RWPE2 (cell line): Measurements from ENCODE around the gene COX7B2.

ENCODE experiments used
- ATAC-seq: fragments of 200-7000 bp; cut with Tn5 transposase; 3 replicates; pipeline ENCODE4 v1.9.1; 2021; ENCODE audit warnings: low read depth
- DNase-seq: peaks from one replicate; pipeline ENCODE4 v3.0.0-alpha.2; 2020; ENCODE audit warnings: low spot score
- H3K27ac ChIP-seq: fragments of 450-650 bp; 2 replicates; pipeline ENCODE4 v1.5.1; 2017; ENCODE audit warnings: mild to moderate bottlenecking; ENCODE audit not compliant: poor library complexity, severe bottlenecking
- H3K27me3 ChIP-seq: fragments of 250-450 bp; sonication (Bioruptor Pico); 2 replicates; pipeline ENCODE4 v1.5.1; 2021; ENCODE audit warnings: mild to moderate bottlenecking, moderate library complexity; ENCODE audit not compliant: insufficient read depth, poor library complexity, severe bottlenecking
- H3K36me3 ChIP-seq: fragments of 250-450 bp; sonication (Bioruptor Pico); 2 replicates; pipeline ENCODE4 v1.5.1; 2020; ENCODE audit warnings: low read depth, mild to moderate bottlenecking, moderate library complexity
- H3K4me1 ChIP-seq: fragments of 250-450 bp; sonication (Bioruptor Pico); 2 replicates; pipeline ENCODE4 v1.5.1; 2021; ENCODE audit warnings: mild to moderate bottlenecking, moderate library complexity; ENCODE audit not compliant: insufficient read depth, poor library complexity, severe bottlenecking
- H3K4me3 ChIP-seq: fragments of 250-450 bp; sonication (Bioruptor Pico); 2 replicates; pipeline ENCODE4 v1.5.1; 2021; ENCODE audit warnings: mild to moderate bottlenecking, moderate library complexity; ENCODE audit not compliant: severe bottlenecking
- H3K9me3 ChIP-seq: fragments of 250-450 bp; sonication (Bioruptor Pico); 2 replicates; pipeline ENCODE4 v1.5.1; 2021; ENCODE audit warnings: mild to moderate bottlenecking, moderate library complexity; ENCODE audit not compliant: severe bottlenecking
- CTCF ChIP-seq: fragments of 450-650 bp; IDR thresholded peaks from one replicate; pipeline ENCODE4 v1.5.1; 2017; ENCODE audit warnings: mild to moderate bottlenecking, moderate library complexity; ENCODE audit not compliant: poor library complexity, severe bottlenecking

The COX7B2 gene

GRCh38 chr4:46886711-46887110 is 22.3 kb downstream of the COX7B2 start:
- no peak for DNase-seq
- H3K36me3 ChIP-seq = no peaks in the 10 kb centered on the region
- TF ChIP-seq CTCF = peak; percentile 50
- H3K9me3 ChIP-seq = no peaks in the 10 kb centered on the region
- ATAC-seq = no peak
- H3K4me1 ChIP-seq = no peaks in the 10 kb centered on the region
- H3K4me3 ChIP-seq = no peak overlapping the region
- no peak overlapping the region for H3K27ac ChIP-seq
- H3K27me3 ChIP-seq = peaks cover 16% of the 10 kb centered on the region

GRCh38 chr4:46878641-46879040 is 30.4 kb downstream of the COX7B2 start:
- Histone ChIP-seq H3K4me1 (no peaks in the 10 kb centered on the region), H3K36me3 (no peaks in the 10 kb centered on the region), H3K9me3 (no peaks in the 10 kb centered on the region), H3K27me3 (peaks cover 6% of the 10 kb centered on the region), H3K4me3 (no peak overlapping the region), H3K27ac (no peak overlapping the region)
- ATAC-seq (no peak; the same call in 2 of the 3 replicates), DNase-seq (no peak)
- no peak for TF ChIP-seq CTCF

- no peaks in the 10 kb centered on the region for H3K9me3 ChIP-seq
- ATAC-seq (no peak), DNase-seq (no peak)
- H3K4me3 ChIP-seq = no peak overlapping the region
- TF ChIP-seq CTCF = no peak
- H3K36me3 ChIP-seq = no peaks in the 10 kb centered on the region
- no peaks in the 10 kb centered on the region for H3K4me1 ChIP-seq
- no peaks in the 10 kb centered on the region for H3K27me3 ChIP-seq
- H3K27ac ChIP-seq = no peak overlapping the region
Measured at GRCh38 chr4:46874811-46875210, 34.2 kb downstream of the COX7B2 start.

GRCh38 chr4:46870411-46870810 is 38.6 kb downstream of the COX7B2 start:
- ATAC-seq (no peak), DNase-seq (no peak)
- Histone ChIP-seq H3K36me3 (no peaks in the 10 kb centered on the region), H3K27ac (no peak overlapping the region), H3K4me1 (no peaks in the 10 kb centered on the region), H3K9me3 (no peaks in the 10 kb centered on the region), H3K4me3 (no peak overlapping the region), H3K27me3 (no peaks in the 10 kb centered on the region)
- no peak for TF ChIP-seq CTCF

- DNase-seq (no peak), ATAC-seq (no peak)
- TF ChIP-seq CTCF = no peak
- peaks cover 8% of the 10 kb centered on the region for H3K27me3 ChIP-seq
- no peak overlapping the region for H3K4me3 ChIP-seq
- H3K9me3 ChIP-seq = no peaks in the 10 kb centered on the region
- H3K36me3 ChIP-seq = no peaks in the 10 kb centered on the region
- no peaks in the 10 kb centered on the region for H3K4me1 ChIP-seq
- no peak overlapping the region for H3K27ac ChIP-seq
Measured at GRCh38 chr4:46856333-46856732, 52.7 kb downstream of the COX7B2 start.
